A549 treated with AZD9567 at 1 μM for 4 hours (cell line): ENCODE results near the gene DEFB123. TPM values are rescaled to one million over a fixed set of nuclear protein-coding genes. Genes with fewer than 3 reads are reported as not detected.

Experiments used
- total RNA-seq: library from RNA; stranded (reverse); fragments of 200-300 nt; extraction: Qiagen RNA extraction; gene quantifications from 5 replicates; pipeline ENCODE4 v1.2.3, GENCODE V29; 2022; ENCODE audit not compliant: insufficient read depth

The DEFB123 gene
- not detected in 5 replicates for total RNA-seq

GRCh38 chr20:31440012-31440659, at the start of gene DEFB123:
DEFB123 (plus strand) TSS chr20:31440632; CDS start chr20:31440699, 67 bp downstream.

DNA sequence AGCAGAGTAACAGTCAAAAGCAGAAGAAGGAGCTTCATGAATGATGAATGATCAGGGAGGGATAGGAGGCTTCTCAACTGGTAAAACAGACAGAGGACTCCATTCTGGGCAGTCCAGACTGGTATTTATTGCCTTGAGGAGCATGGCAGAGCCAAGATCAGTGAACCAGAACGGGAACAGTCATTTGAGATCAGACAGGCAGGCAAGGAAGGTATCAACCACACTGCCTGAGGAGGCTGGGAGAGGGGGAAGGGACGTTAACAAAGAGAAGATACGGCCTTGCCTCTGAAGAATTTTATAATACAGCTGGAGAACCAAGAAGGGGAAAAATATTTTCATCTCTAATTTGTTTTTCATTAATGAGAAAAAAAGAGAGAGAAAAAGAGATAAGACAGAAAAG, 34.3 kb upstream of the DEFB123 start, which contains the start of gene DEFB121:
Gene DEFB121, minus strand, starts transcription at position 101 of the 400 bp plus-strand sequence. Its CDS starts 63 bp downstream, at position 38.

GRCh38 chr20:31474758-31475427, 34.5 kb downstream of the DEFB123 start, which contains the start of the genes DEFB124 and REM1:
DEFB124 (minus strand) TSS chr20:31475127; CDS start chr20:31473013, 2,114 bp downstream.
REM1 (plus strand) TSS chr20:31475288; CDS start chr20:31476446, 1,158 bp downstream.

Other genes starting within 250 kb of the DEFB123 start
- not detected in 5 replicates for gene DEFB115, start 183.0 kb upstream of the DEFB123 start, total RNA-seq
- not detected in 5 replicates for gene DEFB116, start 132.0 kb upstream of the DEFB123 start, total RNA-seq
- gene DEFB118, start 72.0 kb upstream of the DEFB123 start, total RNA-seq, result not detected in 5 replicates
- gene DEFB119, start 50.0 kb upstream of the DEFB123 start, total RNA-seq, result not detected in 5 replicates
- gene DEFB121, start 34.4 kb upstream of the DEFB123 start, total RNA-seq, result not detected in 5 replicates
- gene DEFB124, start 34.5 kb downstream of the DEFB123 start, total RNA-seq, result 1.3 TPM in 1 of 5 replicates, not detected in the others
- gene REM1, start 34.7 kb downstream of the DEFB123 start, total RNA-seq, result 0.38 to 0.59 TPM (median 0.50 TPM) in 4 of 5 replicates, not detected in the other
- 197 to 263 TPM (median 238 TPM) in 5 replicates for gene HM13, start 73.8 kb downstream of the DEFB123 start, total RNA-seq
- 404 to 603 TPM (median 466 TPM) in 5 replicates for gene ID1, start 164.7 kb downstream of the DEFB123 start, total RNA-seq
- not detected in 5 replicates for gene COX4I2, start 197.3 kb downstream of the DEFB123 start, total RNA-seq